CD4-positive, alpha-beta T cell (primary cell): ENCODE measurements around the gene COBL. TPM values are rescaled to one million over a fixed set of nuclear protein-coding genes. Genes with fewer than 3 reads are reported as not detected.

Experiments
- ATAC-seq: fragments of 200-7000 bp; cut with Tn5 transposase; one replicate; pipeline ENCODE4 v1.10.0; 2022; ENCODE audit warnings: mild to moderate bottlenecking; ENCODE audit not compliant: poor library complexity
- CTCF ChIA-PET: fragments of 350-600 bp; sonication (Branson Sonifier 250); formaldehyde crosslinking; loops from one replicate; lab custom pipeline; 2021; ENCODE audit warnings: antibody characterized with exemption, inconsistent platforms; lab: Charles Lee
- POLR2A ChIA-PET: fragments of 350-600 bp; sonication (Branson Sonifier 250); formaldehyde crosslinking; loops from one replicate; lab custom pipeline; 2021; ENCODE audit warnings: antibody characterized with exemption, inconsistent platforms; lab: Charles Lee
- DNase-seq, 14 experiments: peaks; one replicate each; pipeline ENCODE4 v3.0.0-alpha.2; 2013 to 2020; ENCODE audit warnings: mixed read lengths in 2 of 14
- H3K27ac ChIP-seq, 2 donors: one replicate each; pipeline versions ENCODE4 v1.5.1 to v1.7.0; 2013; ENCODE audit warnings: low read length in 2 of 2, low read depth in 1 of 2, mild to moderate bottlenecking in 1 of 2
- H3K27me3 ChIP-seq, 2 experiments: 1 replicate in 1 of 2; 2 replicates in 1 of 2; pipeline versions ENCODE4 v1.6.1 to v1.7.0; 2013; ENCODE audit warnings: low read length in 2 of 2, control low read depth in 1 of 2, mild to moderate bottlenecking in 1 of 2, moderate library complexity in 1 of 2; ENCODE audit not compliant: insufficient read depth in 2 of 2, control insufficient read depth in 1 of 2
- H3K36me3 ChIP-seq: one replicate; pipeline ENCODE4 v1.6.1; 2013; ENCODE audit warnings: low read length, control low read depth; ENCODE audit not compliant: insufficient read depth
- H3K4me1 ChIP-seq: one replicate; pipeline ENCODE4 v1.6.1; 2013; ENCODE audit warnings: low read length, control low read depth; ENCODE audit not compliant: insufficient read depth
- H3K4me3 ChIP-seq: one replicate; pipeline ENCODE4 v1.5.1; 2013; ENCODE audit warnings: mild to moderate bottlenecking, low read length, moderate library complexity
- H3K9me3 ChIP-seq, 2 experiments: 1 replicate in 1 of 2; 2 replicates in 1 of 2; pipeline versions ENCODE4 v1.6.1 to v1.7.0; 2013; ENCODE audit warnings: low read length in 2 of 2, mild to moderate bottlenecking in 2 of 2, control low read depth in 1 of 2, moderate library complexity in 1 of 2; ENCODE audit not compliant: control insufficient read depth in 1 of 2, insufficient read depth in 1 of 2
- H3K27ac Mint-ChIP-seq: one replicate; pipeline ENCODE4 v1.8.0; 2020; ENCODE audit warnings: mixed read lengths
- H3K27me3 Mint-ChIP-seq: one replicate; pipeline ENCODE4 v1.8.0; 2021; ENCODE audit warnings: mixed read lengths
- H3K36me3 Mint-ChIP-seq: one replicate; pipeline ENCODE4 v1.8.0; 2021; ENCODE audit warnings: low read depth, mixed read lengths
- H3K4me1 Mint-ChIP-seq: one replicate; pipeline ENCODE4 v1.8.0; 2021; ENCODE audit warnings: low read depth, mixed read lengths
- H3K4me3 Mint-ChIP-seq: one replicate; pipeline ENCODE4 v1.8.0; 2020; ENCODE audit warnings: mild to moderate bottlenecking, mixed read lengths
- H3K9me3 Mint-ChIP-seq: one replicate; pipeline ENCODE4 v1.8.0; 2020; ENCODE audit warnings: mixed read lengths
- CTCF ChIP-seq: fragments of 200-600 bp; IDR thresholded peaks from one replicate; pipeline ENCODE4 v1.8.0; 2022; ENCODE audit warnings: antibody characterized with exemption, mild to moderate bottlenecking
- intact Hi-C, 2 experiments: fragments of 100-400 bp; cut with DNase I in 1 of 2; cut with micrococcal nuclease in 1 of 2; formaldehyde crosslinking; loops; one replicate each; pipeline versions ENCODE4 v1.15.1 to v1.9.0; 2023 to 2025; cut with DNase I, micrococcal nuclease
- total RNA-seq, 174 experiments: library from RNA in 2 of 174; stranded (reverse) in 2 of 174; gene quantifications; one replicate each; pipeline ENCODE4 v1.2.3 and lab custom pipeline; 2021 to 2026

The COBL gene
- total RNA-seq, 2 experiments from 2014 or later = not detected

- Histone ChIP-seq H3K4me3 (no peak overlapping the region), H3K36me3 (no peaks in the 10 kb centered on the region), H3K4me1 (no peaks in the 10 kb centered on the region), H3K27ac (no peak overlapping the region), H3K9me3 (no peaks in the 10 kb centered on the region), H3K27me3 (no peaks in the 10 kb centered on the region)
- Mint-ChIP-seq H3K27ac (no peak overlapping the region), H3K27me3 (no peaks in the 10 kb centered on the region), H3K9me3 (no peaks in the 10 kb centered on the region), H3K4me1 (no peaks in the 10 kb centered on the region), H3K36me3 (no peaks in the 10 kb centered on the region), H3K4me3 (no peak overlapping the region)
- CTCF ChIA-PET = no interaction called here
- DNase-seq (no peak), ATAC-seq (no peak)
- intact Hi-C loops = no loop called here
- no peak for TF ChIP-seq CTCF
- POLR2A ChIA-PET = no interaction called here
Observed at GRCh38 chr7:51043461-51043860, 273.1 kb downstream of the COBL start.

GRCh38 chr7:51040787-51041186, 275.8 kb downstream of the COBL start:
- Mint-ChIP-seq H3K27me3 (no peaks in the 10 kb centered on the region), H3K9me3 (no peaks in the 10 kb centered on the region), H3K36me3 (no peaks in the 10 kb centered on the region), H3K4me3 (no peak overlapping the region), H3K27ac (no peak overlapping the region), H3K4me1 (no peaks in the 10 kb centered on the region)
- Histone ChIP-seq H3K27ac (no peak overlapping the region), H3K4me1 (no peaks in the 10 kb centered on the region), H3K36me3 (no peaks in the 10 kb centered on the region), H3K4me3 (no peak overlapping the region), H3K27me3 (no peaks in the 10 kb centered on the region), H3K9me3 (no peaks in the 10 kb centered on the region)
- TF ChIP-seq CTCF = no peak
- intact Hi-C loops = no loop called here
- DNase-seq (no peak), ATAC-seq (no peak)
- ChIA-PET CTCF (no interaction called here), POLR2A (no interaction called here)

- CTCF ChIA-PET = no interaction called here
- no peak for ATAC-seq
- POLR2A ChIA-PET = no interaction called here
Observed at GRCh38 chr7:51038573-51038972, 278.0 kb downstream of the COBL start.

More at GRCh38 chr7:51038573-51038972, 278.0 kb downstream of the COBL start:
- Mint-ChIP-seq H3K36me3 (no peaks in the 10 kb centered on the region), H3K27ac (no peak overlapping the region), H3K9me3 (no peaks in the 10 kb centered on the region), H3K27me3 (no peaks in the 10 kb centered on the region), H3K4me1 (no peaks in the 10 kb centered on the region), H3K4me3 (no peak overlapping the region)
- H3K4me1 ChIP-seq = no peaks in the 10 kb centered on the region
- H3K27ac ChIP-seq = no peak overlapping the region
- no peaks in the 10 kb centered on the region for H3K9me3 ChIP-seq
- intact Hi-C loops = no loop called here
- no peak for DNase-seq
- H3K4me3 ChIP-seq = no peak overlapping the region
- no peak for TF ChIP-seq CTCF
- no peaks in the 10 kb centered on the region for H3K36me3 ChIP-seq
- H3K27me3 ChIP-seq = no peaks in the 10 kb centered on the region
